Small intestine (tissue), 7 donors: ENCODE measurements around the gene RTP1. TPM values are rescaled to one million over a fixed set of nuclear protein-coding genes. Genes with fewer than 3 reads are reported as not detected.
"Not testable (repeated sequence)": the region's sequence is repeated elsewhere in the genome, so short reads cannot be mapped to it uniquely, and the experiment has no call there.

Experiments
- DNase-seq, 2 donors: peaks; one replicate each; pipeline versions ENCODE4 v3.0.0 to v3.0.0-alpha.2; 2013
- FAIRE-seq: peaks from 2 replicates; lab custom pipeline; 2012; peaks lifted over from hg19 to GRCh38; lab: Jason Lieb, UNC
- H3K27ac ChIP-seq, 3 donors: one replicate each; pipeline ENCODE4 v1.5.1; 2013; ENCODE audit warnings: low read length in 2 of 3, mild to moderate bottlenecking in 2 of 3, control low read depth in 1 of 3, inconsistent platforms in 1 of 3, low read depth in 1 of 3, moderate library complexity in 1 of 3
- H3K27me3 ChIP-seq, 3 donors: one replicate each; pipeline ENCODE4 v1.6.1; 2013; ENCODE audit warnings: low read length in 3 of 3, inconsistent platforms in 1 of 3; ENCODE audit not compliant: control insufficient read depth in 3 of 3, insufficient read depth in 3 of 3
- H3K36me3 ChIP-seq, 3 donors: one replicate each; pipeline ENCODE4 v1.6.1; 2013; ENCODE audit warnings: low read length in 3 of 3, inconsistent platforms in 1 of 3, low read depth in 1 of 3, mild to moderate bottlenecking in 1 of 3, moderate library complexity in 1 of 3; ENCODE audit not compliant: control insufficient read depth in 3 of 3, insufficient read depth in 2 of 3
- H3K4me1 ChIP-seq, 3 donors: one replicate each; pipeline ENCODE4 v1.6.1; 2013; ENCODE audit warnings: low read length in 2 of 3, inconsistent platforms in 1 of 3, low read depth in 1 of 3, mild to moderate bottlenecking in 1 of 3, moderate library complexity in 1 of 3; ENCODE audit not compliant: control insufficient read depth in 3 of 3, insufficient read depth in 2 of 3
- H3K4me3 ChIP-seq, 3 donors: one replicate each; pipeline ENCODE4 v1.5.1; 2013; ENCODE audit warnings: low read length in 3 of 3, control low read depth in 1 of 3, inconsistent platforms in 1 of 3, low read depth in 1 of 3, mild to moderate bottlenecking in 1 of 3, moderate library complexity in 1 of 3
- H3K9me3 ChIP-seq, 2 donors: one replicate each; pipeline ENCODE4 v1.6.1; 2013; ENCODE audit warnings: low read depth in 1 of 2, low read length in 1 of 2; ENCODE audit not compliant: control insufficient read depth in 2 of 2, insufficient read depth in 1 of 2
- WGBS, 3 donors: extraction: QIAGEN DNeasy Blood & Tissue Kit; methylation state at CpG; one replicate each; pipeline ENCODE4 v1.1.7; 2013; 5-methylcytosine and 5-hydroxymethylcytosine counted together
- polyA plus RNA-seq, 4 donors: library from polyadenylated mRNA; stranded (reverse) in 3 of 4; unstranded in 1 of 4; fragments of 200-250 nt in 3 of 4; fragments of 120-200 nt in 1 of 4; gene quantifications; one replicate each; pipeline versions ENCODE4 v1.2.1 to v1.2.3, GENCODE V29; 2013
- donor health status: healthy with polysubstance abuse.
- donor health status: control.
- donor health status: control.
- donor health status: Bipolar disorder and iron deficiency.
- donor health status: healthy.

Gene RTP1
- polyA plus RNA-seq, 4 donors = not detected

DNA sequence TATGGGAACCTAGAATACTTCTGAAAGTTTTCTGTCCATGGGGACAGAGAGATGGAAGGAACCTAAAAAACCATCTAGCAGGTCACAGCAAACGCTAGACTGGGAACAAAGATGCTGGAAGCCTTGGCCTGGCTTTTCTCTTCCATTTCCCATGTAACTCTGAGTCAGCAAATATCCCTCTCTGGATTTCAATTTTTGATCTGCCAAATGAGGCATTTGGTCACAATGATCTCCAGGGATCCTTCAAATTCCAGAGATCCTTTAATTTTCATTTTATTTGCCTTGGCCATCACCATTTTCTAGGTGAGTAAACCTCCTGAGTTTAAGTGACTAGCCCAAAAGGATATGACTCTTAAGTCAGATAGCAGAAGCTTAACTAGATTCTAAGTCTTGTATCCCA lies 39.7 kb downstream of the RTP1 start:
- no peak for DNase-seq
- no peaks in the 10 kb centered on the region for H3K27me3 ChIP-seq
- FAIRE-seq = no peak

GRCh38 chr3:187237741-187238140 lies 40.5 kb downstream of the RTP1 start:
- Histone ChIP-seq H3K4me3 (no peak overlapping the region), H3K9me3 (no peaks in the 10 kb centered on the region), H3K27me3 (no peaks in the 10 kb centered on the region), H3K36me3 (peaks cover 0 to 36% (median 0%) of the 10 kb centered on the region in 3 donors), H3K4me1 (no peaks in the 10 kb centered on the region), H3K27ac (no peak overlapping the region)
- FAIRE-seq (no peak), DNase-seq (no peak)

More for the DNA sequence above, 39.7 kb downstream of the RTP1 start:
- WGBS, 3 donors = 90 to 100% (median 94%) methylated on average over 1 of the region's 1 CpG
- Histone ChIP-seq H3K27ac (no peak overlapping the region), H3K4me1 (no peaks in the 10 kb centered on the region), H3K4me3 (no peak overlapping the region), H3K36me3 (peaks cover 0 to 31% (median 0%) of the 10 kb centered on the region in 3 donors), H3K9me3 (no peaks in the 10 kb centered on the region)

GRCh38 chr3:187238239-187238638 lies 41.0 kb downstream of the RTP1 start:
- 48 to 79% (median 73%) methylated on average over 1 of the region's 1 CpG for WGBS, 3 donors
- Histone ChIP-seq H3K9me3 (no peaks in the 10 kb centered on the region), H3K36me3 (peaks cover 0 to 39% (median 0%) of the 10 kb centered on the region in 3 donors), H3K4me3 (no peak overlapping the region), H3K4me1 (no peaks in the 10 kb centered on the region), H3K27ac (no peak overlapping the region), H3K27me3 (no peaks in the 10 kb centered on the region)
- DNase-seq = no peak
- FAIRE-seq = no peak

- not testable (repeated sequence) for H3K4me3 ChIP-seq, H3K27ac ChIP-seq, FAIRE-seq, H3K9me3 ChIP-seq, DNase-seq, H3K27me3 ChIP-seq, H3K4me1 ChIP-seq
- peaks cover 0 to 40% (median 0%) of the 10 kb centered on the region in 3 donors for H3K36me3 ChIP-seq
- 90 to 94% (median 93%) methylated on average over 4 of the region's 4 CpGs for WGBS, 3 donors
Measured at GRCh38 chr3:187238835-187239234, 41.5 kb downstream of the RTP1 start.

- H3K27ac ChIP-seq = no peak overlapping the region
- no peaks in the 10 kb centered on the region for H3K27me3 ChIP-seq
- DNase-seq (no peak), FAIRE-seq (no peak)
- H3K9me3 ChIP-seq = no peaks in the 10 kb centered on the region
- no peak overlapping the region for H3K4me3 ChIP-seq
- WGBS, 3 donors = 80 to 89% (median 86%) methylated on average over 4 to 5 of the region's 5 CpGs
- H3K36me3 ChIP-seq = peaks cover 0 to 22% (median 0%) of the 10 kb centered on the region in 3 donors
- no peaks in the 10 kb centered on the region for H3K4me1 ChIP-seq
Measured at GRCh38 chr3:187242435-187242834, 45.1 kb downstream of the RTP1 start.

- WGBS, 3 donors = 75 to 86% (median 86%) methylated on average over 4 of the region's 4 CpGs
- FAIRE-seq = no peak
Measured at GRCh38 chr3:187242900-187243299, 45.6 kb downstream of the RTP1 start.

DNA sequence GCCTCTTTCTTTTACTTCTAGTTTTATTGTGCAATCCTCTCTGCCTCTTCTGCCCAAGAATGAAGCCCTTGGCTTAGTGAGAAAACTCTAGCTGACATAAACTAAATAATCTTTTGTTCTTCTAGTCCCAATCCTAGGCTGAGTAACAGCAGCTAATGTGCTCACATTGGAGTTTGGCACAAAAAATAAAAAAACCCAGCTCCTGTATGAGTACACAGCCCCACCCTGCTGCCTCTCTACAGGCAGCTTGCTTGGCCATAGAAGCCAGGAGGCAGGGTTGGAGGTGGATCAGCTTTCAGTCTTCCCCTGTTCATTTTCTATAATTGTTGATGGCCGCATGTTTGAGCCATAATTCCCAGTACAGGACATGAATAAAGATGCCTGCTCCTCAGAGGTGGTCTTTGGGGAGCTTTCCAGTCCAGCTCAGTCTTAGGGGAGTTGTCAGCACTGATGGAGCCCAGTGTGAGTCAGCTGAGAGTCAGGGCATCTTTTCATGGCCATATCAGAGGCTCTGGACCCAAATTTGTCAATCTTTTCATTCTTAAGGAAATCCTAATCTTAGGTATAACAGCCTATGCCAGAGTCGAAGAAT lies 46.7 kb downstream of the RTP1 start:
- no peak overlapping the region for H3K27ac ChIP-seq
- no peak for DNase-seq
- H3K36me3 ChIP-seq = peaks cover 0 to 24% (median 0%) of the 10 kb centered on the region in 3 donors
- no peak overlapping the region for H3K4me3 ChIP-seq
- 74 to 84% (median 76%) methylated on average over 2 of the region's 2 CpGs for whole genome bisulfite sequencing, 3 donors
- no peaks in the 10 kb centered on the region for H3K27me3 ChIP-seq
- FAIRE-seq = no peak
- H3K4me1 ChIP-seq = no peaks in the 10 kb centered on the region
- no peaks in the 10 kb centered on the region for H3K9me3 ChIP-seq

More at GRCh38 chr3:187242900-187243299, 45.6 kb downstream of the RTP1 start:
- Histone ChIP-seq H3K4me1 (no peaks in the 10 kb centered on the region), H3K4me3 (no peak overlapping the region), H3K9me3 (no peaks in the 10 kb centered on the region), H3K27ac (no peak overlapping the region), H3K27me3 (no peaks in the 10 kb centered on the region), H3K36me3 (peaks cover 0 to 22% (median 0%) of the 10 kb centered on the region in 3 donors)
- DNase-seq = no peak

DNA sequence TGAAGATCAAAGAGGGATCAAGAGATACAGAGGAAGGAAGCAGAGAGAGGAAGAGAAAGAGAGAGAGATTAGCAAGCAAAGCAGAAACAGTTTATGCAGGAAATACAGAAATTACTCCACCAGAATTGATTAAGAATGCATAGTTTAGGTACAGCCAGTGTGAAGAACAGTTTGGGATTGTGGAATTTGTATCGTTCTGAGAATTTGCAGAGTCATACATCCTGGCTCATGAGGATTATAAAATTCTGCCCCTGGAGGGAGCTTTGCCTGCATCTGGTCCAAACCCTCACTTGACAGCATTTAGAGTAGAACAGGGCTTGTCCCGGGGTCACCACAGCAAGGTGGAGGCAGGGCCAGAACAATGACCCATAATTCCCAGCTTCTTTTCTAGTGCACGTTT lies 50.1 kb downstream of the RTP1 start:
- H3K27ac ChIP-seq = no peak overlapping the region
- DNase-seq = no peak
- no peaks in the 10 kb centered on the region for H3K9me3 ChIP-seq
- no peak for FAIRE-seq
- H3K4me1 ChIP-seq = no peaks in the 10 kb centered on the region
- peaks cover 0 to 25% (median 0%) of the 10 kb centered on the region in 3 donors for H3K36me3 ChIP-seq
- WGBS, 3 donors = 45 to 61% (median 60%) methylated on average over 3 of the region's 3 CpGs
- H3K27me3 ChIP-seq = no peaks in the 10 kb centered on the region
- H3K4me3 ChIP-seq = no peak overlapping the region
